CD4-positive, alpha-beta T cell treated with Interleukin-17A for 1 hour (primary cell): Measurements from ENCODE around the gene MDFI.
"Not testable (repeated sequence)": the region's sequence is repeated elsewhere in the genome, so short reads cannot be mapped to it uniquely, and the experiment has no call there.

Source experiments
- DNase-seq: peaks from one replicate; pipeline ENCODE4 v3.0.0-alpha.2; 2020

MDFI gene

DNA sequence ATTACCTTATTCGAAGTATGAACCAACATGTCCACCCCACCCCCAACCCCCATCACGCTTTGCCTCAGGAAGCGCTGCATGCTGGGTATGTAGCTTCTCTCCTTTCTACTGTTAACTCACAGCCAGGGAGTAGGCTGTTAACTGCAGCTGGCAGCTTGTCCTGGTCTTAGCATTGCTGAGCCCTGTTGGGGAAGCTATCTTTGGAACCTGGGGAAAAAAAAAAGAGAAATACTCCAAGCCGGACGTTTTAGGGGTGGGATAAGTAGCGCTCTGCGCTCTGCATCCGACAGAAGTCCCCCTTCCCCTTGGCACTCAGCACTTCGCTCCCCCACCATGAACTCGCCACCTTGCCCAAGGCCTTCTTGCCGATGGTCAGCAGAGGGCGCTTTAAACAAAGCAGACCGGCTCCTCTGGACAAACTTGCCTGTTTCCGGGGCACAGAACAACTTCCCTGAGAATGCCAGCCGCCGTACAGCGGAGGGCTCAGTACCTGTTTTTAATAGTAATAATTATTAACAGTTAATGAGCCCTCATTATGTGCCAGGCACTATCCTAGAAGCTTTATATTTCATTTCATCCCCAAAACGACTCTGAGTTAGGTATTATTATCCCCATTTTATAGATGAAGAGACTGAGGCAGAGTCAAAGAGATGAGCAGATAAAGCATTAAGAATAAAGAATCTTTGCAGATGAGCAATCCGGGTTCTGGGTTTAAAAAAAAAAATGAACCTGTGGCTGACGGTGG, 35.2 kb upstream of the MDFI start:
- DNase-seq: peak; percentile 79

DNA sequence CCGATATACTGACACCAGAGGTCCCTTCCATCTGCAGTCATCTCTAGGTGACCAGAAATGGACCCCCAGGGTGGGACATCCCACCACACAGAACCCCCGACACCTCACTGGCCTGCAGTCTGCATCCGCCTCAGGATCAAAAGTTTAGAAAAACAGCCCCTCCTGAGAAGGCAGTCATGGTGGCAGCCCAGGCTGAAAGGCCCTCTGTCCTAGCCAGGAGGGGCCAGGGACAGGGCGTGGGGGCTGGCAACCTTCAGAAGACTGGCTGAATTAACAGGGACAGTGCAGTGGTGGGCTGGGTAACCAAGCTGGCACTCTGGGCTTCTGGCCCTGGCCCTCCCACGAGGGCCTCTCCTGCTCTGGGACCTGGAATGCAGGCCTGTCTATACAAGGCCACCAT, 34.3 kb upstream of the MDFI start:
- DNase-seq: no peak

DNA sequence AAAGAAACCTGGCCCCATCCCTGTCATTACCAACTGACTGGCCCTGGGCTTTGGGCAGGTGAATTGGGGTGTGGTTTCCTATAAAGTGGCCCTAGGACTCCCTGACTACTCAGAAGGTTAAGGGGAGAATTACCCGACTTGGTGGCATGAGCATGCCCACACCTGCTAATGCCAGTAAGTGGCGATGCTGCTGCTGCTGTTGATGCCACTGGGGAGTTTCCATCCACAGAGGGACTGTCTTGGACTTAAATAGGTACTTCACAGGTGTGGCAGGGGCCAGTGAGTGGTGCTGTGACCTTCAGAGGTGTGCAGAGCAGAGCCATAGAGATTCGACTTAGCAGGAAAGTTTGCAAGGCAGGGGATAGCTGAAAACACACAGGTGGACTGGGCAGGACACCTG, 32.6 kb upstream of the MDFI start:
- DNase-seq: no peak

- no peak for DNase-seq
These were observed 31.2 kb upstream of the MDFI start for GRCh38 chr6:41607036-41607435.

DNA sequence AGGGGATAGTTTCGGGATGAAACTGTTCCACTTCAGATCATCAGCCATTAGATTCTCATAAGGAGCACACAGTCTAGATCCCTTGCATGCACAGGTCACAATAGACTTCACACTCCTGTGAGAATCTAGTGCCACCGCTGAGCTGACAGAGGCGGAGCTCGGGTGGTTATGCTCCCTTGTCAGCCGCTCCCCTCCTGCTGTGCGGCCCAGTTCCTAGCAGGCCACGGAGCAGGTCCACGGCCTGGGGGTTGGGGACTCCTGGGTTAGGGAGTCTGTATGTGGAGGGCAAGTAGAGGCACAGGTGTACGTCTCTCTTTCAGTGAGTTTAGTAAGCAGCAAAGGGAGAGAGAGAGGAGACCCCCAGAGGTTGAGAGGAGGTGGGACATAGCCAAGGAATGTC, 30.5 kb upstream of the MDFI start:
- DNase-seq: no peak

DNA sequence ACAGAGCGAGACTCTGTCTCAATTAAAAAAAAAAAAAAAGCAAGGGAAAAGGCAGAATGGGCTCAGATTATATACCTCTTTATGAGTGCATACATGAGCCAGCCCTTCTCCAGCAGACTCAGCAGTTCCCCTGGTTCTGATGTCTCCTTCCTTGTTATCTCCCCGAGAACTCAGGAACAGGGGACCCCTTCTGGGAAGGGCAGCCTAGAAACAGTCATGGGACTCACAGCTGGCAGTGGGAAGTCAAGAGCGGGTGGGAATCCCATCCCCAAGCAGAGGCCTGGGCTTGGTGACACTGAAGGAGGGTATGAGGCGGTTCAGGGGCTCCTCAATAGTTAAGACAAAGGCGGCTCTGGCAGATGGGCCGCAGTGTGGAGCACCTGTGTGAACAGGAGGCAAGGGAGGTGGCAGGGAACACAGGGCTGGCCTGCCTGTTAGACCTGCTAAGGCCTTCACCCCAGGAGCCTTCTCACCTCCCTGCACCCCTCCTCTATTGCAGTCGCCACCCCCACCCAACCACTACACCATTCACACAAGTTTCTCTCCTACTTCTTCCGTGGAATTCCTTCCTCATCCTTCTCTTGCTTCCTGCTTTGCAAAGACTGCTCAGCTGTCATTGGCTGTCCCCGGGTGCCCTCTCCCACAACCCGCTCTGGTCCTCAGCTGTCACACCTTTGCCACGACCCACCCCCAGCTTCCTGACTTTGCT, 29.7 kb upstream of the MDFI start:
- no peak for DNase-seq

GRCh38 chr6:41614715-41615114, 23.6 kb upstream of the MDFI start:
- DNase-seq: no peak

DNA sequence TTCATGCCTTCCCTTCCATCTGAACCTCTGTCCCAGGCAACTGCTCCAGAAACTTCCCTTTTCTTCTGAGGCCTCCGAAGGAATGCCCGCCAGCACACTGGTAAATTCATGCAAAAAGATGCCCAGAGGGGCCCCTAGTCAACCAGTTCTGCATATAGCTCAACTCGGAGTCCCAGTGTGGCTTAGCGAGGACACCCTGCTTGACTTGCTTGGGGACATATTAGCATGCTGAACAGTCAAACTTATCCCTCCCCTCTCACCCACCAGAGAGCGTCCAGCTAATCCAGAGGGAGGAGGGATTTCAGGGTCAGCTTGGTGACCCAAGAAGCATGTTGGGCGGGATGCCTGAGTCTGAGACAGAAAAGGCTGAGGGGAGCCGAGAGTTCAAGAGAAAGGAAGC, 23.0 kb upstream of the MDFI start:
- no peak for DNase-seq

DNA sequence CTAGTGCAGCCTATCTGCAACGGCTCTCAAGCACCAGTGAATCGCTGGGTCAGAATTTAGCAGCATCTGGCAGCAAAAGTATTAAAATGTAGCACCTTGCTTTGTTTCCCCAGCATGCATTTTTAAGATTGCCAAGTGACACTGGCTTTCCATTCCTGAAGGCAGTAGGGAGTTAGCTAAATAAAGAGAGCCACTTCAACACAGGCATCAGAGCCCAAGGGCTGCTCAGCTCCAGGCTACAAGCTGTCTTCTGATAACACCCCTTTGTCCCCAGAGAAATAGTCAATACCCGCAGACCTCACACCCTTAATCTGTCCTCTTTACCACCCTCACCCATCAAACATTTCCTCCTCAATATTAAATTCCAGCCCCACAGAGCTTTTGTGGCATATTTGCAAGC, 19.7 kb upstream of the MDFI start:
- DNase-seq: no peak

DNA sequence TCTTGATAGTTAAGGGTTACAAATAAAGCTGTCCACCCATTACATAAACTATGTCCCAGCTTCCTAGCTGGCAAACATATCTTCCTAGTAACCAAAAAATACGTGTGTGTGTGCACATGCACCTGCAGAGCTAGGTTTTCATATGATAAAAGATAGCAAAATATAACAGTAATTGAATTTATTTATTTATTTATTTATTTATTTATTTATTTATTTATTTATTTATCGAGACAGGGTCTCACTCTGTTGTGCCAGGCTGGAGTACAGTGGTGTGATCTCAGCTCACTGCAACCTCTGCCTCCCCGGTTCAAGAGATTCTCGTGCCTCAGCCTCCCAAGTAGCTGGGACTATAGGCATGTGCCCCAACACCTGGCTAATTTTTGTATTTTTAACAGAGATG, 19.1 kb upstream of the MDFI start:
- DNase-seq: not testable (repeated sequence)

DNA sequence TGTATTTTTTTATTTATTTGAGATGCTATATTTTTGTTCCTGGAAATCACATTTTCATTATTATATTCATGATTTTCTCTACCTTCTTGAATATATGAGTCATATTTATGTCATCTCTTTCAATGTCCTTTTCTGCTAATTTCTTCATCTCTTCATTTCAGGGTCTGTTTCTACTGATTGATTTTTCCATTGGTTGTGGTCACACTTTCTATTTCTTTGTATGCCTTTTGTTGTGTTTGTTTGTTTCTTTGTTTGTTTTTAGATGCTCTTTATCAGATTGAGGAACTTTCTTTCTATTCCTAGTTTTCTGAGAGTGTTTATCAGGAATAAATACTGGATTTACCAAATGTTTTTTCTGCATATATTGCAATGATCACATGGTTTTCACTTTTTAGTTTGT, 16.9 kb upstream of the MDFI start:
- DNase-seq: no peak

DNA sequence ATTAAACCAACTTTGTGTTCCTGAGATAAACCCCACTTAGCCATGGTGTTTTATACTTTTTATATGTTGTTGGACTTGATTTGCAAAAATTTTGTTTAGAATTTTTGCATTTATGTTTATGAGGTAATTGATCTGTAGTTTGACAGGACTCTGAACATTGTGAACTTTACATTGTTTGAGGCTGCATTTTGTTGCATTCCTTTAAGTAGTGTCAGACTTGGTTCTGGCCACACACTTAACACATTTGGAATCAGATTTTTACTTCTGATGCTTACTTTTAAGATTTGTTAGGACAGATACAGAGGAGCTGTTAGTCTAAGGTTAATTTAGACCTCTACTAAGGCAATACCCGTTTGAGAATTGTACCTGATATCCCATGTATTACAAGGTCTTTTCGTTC, 16.5 kb upstream of the MDFI start:
- DNase-seq: no peak

GRCh38 chr6:41622206-41622988, 15.9 kb upstream of the MDFI start:
- DNase-seq: no peak

GRCh38 chr6:41623330-41623729, 14.9 kb upstream of the MDFI start:
- DNase-seq: no peak

- DNase-seq: no peak
These were observed 13.5 kb upstream of the MDFI start for GRCh38 chr6:41624621-41625380.

GRCh38 chr6:41625442-41625841, 12.8 kb upstream of the MDFI start:
- DNase-seq: no peak

DNA sequence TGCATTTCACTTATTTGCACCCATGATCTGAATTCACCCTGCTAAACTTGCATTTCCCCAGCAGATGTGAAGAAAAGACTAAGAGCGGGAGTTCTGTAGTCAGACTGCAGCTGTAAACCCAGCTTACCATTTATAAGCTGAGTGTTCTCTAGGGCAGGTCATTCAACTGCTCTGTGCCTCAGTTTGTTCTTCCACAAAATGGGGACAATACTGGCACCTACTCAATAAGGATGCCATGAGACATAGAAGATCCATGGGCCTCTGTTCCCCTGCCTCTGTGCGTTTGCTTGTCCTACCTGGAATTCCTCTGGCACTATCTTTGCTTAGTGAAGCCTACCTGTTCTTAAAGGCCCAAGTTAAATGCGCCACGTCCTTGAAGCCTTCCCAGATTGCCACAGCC, 12.2 kb upstream of the MDFI start:
- DNase-seq: no peak

DNA sequence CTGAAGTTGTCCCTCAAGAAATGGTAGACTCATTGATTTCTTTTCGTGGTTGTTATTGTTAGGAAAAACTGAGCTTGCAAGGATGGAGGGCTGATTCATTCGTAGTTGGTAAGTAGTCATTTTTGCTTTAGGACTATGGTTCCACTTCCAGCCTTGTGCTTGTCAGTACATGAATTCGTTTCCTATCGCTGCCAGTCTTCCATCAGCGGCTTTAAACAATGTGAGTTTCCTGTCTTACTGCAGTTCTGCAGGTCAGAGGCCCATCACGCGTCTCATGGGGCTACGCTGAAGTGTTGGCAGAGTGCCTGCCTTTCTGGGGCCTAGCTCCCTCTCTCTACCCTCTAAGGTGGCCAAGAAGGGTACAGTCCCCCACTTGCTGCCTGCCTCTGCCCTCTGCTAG, 11.4 kb upstream of the MDFI start:
- DNase-seq: no peak

DNA sequence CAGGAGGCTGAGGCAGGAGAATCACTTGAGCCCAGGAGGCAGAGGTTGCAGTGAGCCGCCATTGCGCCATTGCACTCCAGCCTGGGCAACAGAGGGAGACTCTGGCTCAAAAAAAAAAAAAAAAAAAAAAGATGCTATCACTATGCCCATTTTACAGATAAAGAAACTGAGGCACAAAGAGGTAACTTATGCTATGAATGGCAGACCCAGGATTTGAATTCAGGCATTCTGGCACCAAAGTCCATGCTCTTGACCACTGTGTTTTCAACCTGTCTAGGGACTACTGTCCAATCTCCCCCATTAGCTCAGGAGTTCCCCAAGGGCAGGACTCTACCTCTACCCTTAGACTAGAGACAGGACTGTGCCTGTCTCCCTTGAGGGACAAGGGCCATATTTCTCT, 9.1 kb upstream of the MDFI start:
- no peak for DNase-seq

- no peak for DNase-seq
These were observed 8.2 kb upstream of the MDFI start for GRCh38 chr6:41630069-41630468.

- DNase-seq: no peak
These were observed 7.3 kb upstream of the MDFI start for GRCh38 chr6:41630946-41631345.

- no peak for DNase-seq
These were observed 5.1 kb upstream of the MDFI start for GRCh38 chr6:41633056-41633634.

DNA sequence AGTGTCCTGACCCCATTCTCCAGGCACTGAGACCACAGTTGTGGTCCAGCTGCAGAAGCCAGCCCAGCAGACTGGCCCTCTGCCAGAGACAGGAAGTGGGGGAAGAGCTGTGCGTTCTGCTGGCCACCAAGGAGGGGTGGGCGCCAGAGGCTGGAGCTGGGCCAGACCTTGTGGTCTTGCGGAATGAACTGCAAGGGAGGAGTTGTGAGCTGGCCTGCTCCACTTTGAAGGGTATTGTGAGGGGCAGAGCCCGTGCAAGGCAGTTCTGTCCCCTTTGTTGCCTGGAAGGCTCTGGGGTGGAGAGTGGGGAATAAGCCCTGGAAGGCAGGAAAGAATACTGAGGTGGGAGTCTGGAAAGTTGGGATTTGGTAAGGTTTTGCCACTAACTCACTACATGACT, 3.6 kb upstream of the MDFI start:
- DNase-seq: no peak
